PC-9 (cell line): ENCODE data around the gene NDUFAF2.

Source experiments
- EZH2 ChIP-seq: fragments of 200-600 bp; sonication (generic); IDR thresholded peaks from 2 replicates; pipeline ENCODE4 v1.8.0; 2017; ENCODE audit warnings: antibody characterized with exemption, low read depth
- TF ChIP-seq, protein P1 (sequence below): fragments of 200-600 bp; sonication (generic); conservative IDR thresholded peaks from 2 replicates; pipeline ENCODE4 v1.6.1; 2017; ENCODE audit warnings: mixed run types, antibody characterized with exemption, mild to moderate bottlenecking, moderate library complexity

DNA sequence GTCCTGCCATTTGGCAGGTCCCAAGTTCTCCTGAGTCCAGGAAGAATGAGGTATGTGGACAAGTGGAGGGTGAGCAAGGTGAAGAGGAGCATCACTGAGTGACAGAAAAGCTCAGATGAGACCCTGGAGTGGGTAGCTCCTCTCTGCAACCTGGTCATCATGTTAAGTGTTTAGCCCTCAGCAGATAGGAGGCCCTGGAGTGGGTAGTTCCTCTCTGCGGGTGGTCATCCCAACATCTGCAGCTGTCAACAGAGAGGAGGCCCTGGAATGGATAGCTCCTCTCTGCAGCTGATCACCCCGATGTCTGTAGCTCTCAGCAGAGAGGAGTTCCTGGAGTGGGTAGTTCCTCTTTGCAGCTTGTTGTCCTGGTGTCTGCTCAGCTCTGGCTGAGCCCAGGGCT, 48.4 kb downstream of the NDUFAF2 start:
- TF ChIP-seq, protein P1, sequence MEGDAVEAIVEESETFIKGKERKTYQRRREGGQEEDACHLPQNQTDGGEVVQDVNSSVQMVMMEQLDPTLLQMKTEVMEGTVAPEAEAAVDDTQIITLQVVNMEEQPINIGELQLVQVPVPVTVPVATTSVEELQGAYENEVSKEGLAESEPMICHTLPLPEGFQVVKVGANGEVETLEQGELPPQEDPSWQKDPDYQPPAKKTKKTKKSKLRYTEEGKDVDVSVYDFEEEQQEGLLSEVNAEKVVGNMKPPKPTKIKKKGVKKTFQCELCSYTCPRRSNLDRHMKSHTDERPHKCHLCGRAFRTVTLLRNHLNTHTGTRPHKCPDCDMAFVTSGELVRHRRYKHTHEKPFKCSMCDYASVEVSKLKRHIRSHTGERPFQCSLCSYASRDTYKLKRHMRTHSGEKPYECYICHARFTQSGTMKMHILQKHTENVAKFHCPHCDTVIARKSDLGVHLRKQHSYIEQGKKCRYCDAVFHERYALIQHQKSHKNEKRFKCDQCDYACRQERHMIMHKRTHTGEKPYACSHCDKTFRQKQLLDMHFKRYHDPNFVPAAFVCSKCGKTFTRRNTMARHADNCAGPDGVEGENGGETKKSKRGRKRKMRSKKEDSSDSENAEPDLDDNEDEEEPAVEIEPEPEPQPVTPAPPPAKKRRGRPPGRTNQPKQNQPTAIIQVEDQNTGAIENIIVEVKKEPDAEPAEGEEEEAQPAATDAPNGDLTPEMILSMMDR = no peak
- no peak for TF ChIP-seq EZH2
